Stomach (tissue), 4 donors: ENCODE measurements around the gene CIAO3.

ENCODE experiments used
- CTCF ChIP-seq, 7 experiments: fragments of 450-650 bp in 4 of 7; fragments of 200-600 bp in 3 of 7; sonication (generic) in 3 of 7; IDR thresholded peaks; one replicate each; pipeline ENCODE4 v1.5.1; 2016 to 2019; ENCODE audit warnings: antibody characterized with exemption in 7 of 7, control low read depth in 2 of 7, mild to moderate bottlenecking in 1 of 7
- EP300 ChIP-seq: sonication (generic); formaldehyde crosslinking; IDR thresholded peaks from one replicate; pipeline ENCODE4 v1.6.1; 2017; ENCODE audit warnings: antibody characterized with exemption

- TF ChIP-seq EP300, result no peak
- TF ChIP-seq CTCF (IDR thresholded peaks at IDR 0.05), result no peak
Measured at GRCh38 chr16:684961-685696, 55.7 kb downstream of the CIAO3 start.
